HG02763 (cell line): Measurements from ENCODE around the gene WIF1.

Experiments used
- ATAC-seq: cut with Tn5 transposase; IDR thresholded peaks from one replicate; pipeline ENCODE4 v1.9.1; 2021; ENCODE audit warnings: mild to moderate bottlenecking, moderate library complexity; ENCODE audit not compliant: unreplicated experiment

Gene WIF1

GRCh38 chr12:65121049-65121955, at the start of gene WIF1:
Gene WIF1, minus strand, starts transcription at chr12:65121305. Its CDS starts 114 bp downstream, at chr12:65121191.
- no peak for ATAC-seq

GRCh38 chr12:65170209-65170881, 49.2 kb upstream of the WIF1 start:
- peak; percentile 47 for ATAC-seq

GRCh38 chr12:65169320-65170208, 48.5 kb upstream of the WIF1 start, which contains the start of gene LEMD3:
Gene LEMD3, plus strand, starts transcription at chr12:65169583. Its CDS starts 14 bp downstream, at chr12:65169597.
- peak; percentile 92 for ATAC-seq

- no peak for ATAC-seq
Observed at GRCh38 chr12:65168681-65169319, 47.7 kb upstream of the WIF1 start.

GRCh38 chr12:65164774-65165173, 43.7 kb upstream of the WIF1 start:
- ATAC-seq, result no peak

- no peak for ATAC-seq
Observed at GRCh38 chr12:65164244-65164643, 43.1 kb upstream of the WIF1 start.

- ATAC-seq, result no peak
Observed at GRCh38 chr12:65162609-65163008, 41.5 kb upstream of the WIF1 start.

- no peak for ATAC-seq
Observed at GRCh38 chr12:65157091-65157490, 36.0 kb upstream of the WIF1 start.

GRCh38 chr12:65156366-65156841, 35.3 kb upstream of the WIF1 start:
- peak; percentile 91 for ATAC-seq

- ATAC-seq, result peak; percentile 22
Observed at GRCh38 chr12:65155784-65156183, 34.7 kb upstream of the WIF1 start.

- ATAC-seq, result no peak
Observed at GRCh38 chr12:65152596-65152995, 31.5 kb upstream of the WIF1 start.

GRCh38 chr12:65152012-65152411, 30.9 kb upstream of the WIF1 start:
- ATAC-seq, result no peak

GRCh38 chr12:65147312-65147905, 26.3 kb upstream of the WIF1 start:
- ATAC-seq, result no peak

GRCh38 chr12:65140738-65141137, 19.6 kb upstream of the WIF1 start:
- no peak for ATAC-seq

- no peak for ATAC-seq
Observed at GRCh38 chr12:65139389-65139788, 18.3 kb upstream of the WIF1 start.

GRCh38 chr12:65133879-65134278, 12.8 kb upstream of the WIF1 start:
- ATAC-seq, result no peak

GRCh38 chr12:65126482-65126881, 5.4 kb upstream of the WIF1 start:
- ATAC-seq, result no peak

GRCh38 chr12:65125975-65126374, 4.9 kb upstream of the WIF1 start:
- no peak for ATAC-seq

- ATAC-seq, result no peak
Observed at GRCh38 chr12:65125247-65125646, 4.1 kb upstream of the WIF1 start.
